GM23338 (cell line): ENCODE results near the gene CEBPB.

ENCODE experiments used
- CREB1 ChIP-seq: fragments of 250-450 bp; sonication (Bioruptor Pico); IDR thresholded peaks from 2 replicates; pipeline ENCODE4 v1.5.0; 2020; ENCODE audit warnings: low read depth, mild to moderate bottlenecking, moderate library complexity
- EZH2 ChIP-seq: fragments of 200-600 bp; sonication (generic); IDR thresholded peaks from one replicate; pipeline ENCODE4 v1.8.0; 2017; ENCODE audit warnings: antibody characterized with exemption, mild to moderate bottlenecking, low read depth; ENCODE audit not compliant: unreplicated experiment
- EZH2phosphoT487 ChIP-seq: fragments of 200-600 bp; sonication (generic); IDR thresholded peaks from one replicate; pipeline ENCODE4 v1.8.1; 2018; ENCODE audit warnings: antibody characterized with exemption; ENCODE audit not compliant: unreplicated experiment
- POLR2AphosphoS5 ChIP-seq: IDR thresholded peaks from 2 replicates; pipeline ENCODE4 v1.6.1; 2016; ENCODE audit warnings: antibody characterized with exemption, low read depth
- STAT1 ChIP-seq: IDR thresholded peaks from one replicate; pipeline ENCODE4 v1.6.1; 2016; ENCODE audit warnings: antibody characterized with exemption; ENCODE audit not compliant: unreplicated experiment
- ZNF114 ChIP-seq: fragments of 250-450 bp; sonication (Bioruptor Pico); IDR thresholded peaks from 2 replicates; pipeline ENCODE4 v1.5.0; 2020; ENCODE audit warnings: mild to moderate bottlenecking, moderate library complexity
- ZNF331 ChIP-seq: fragments of 250-450 bp; sonication (Bioruptor Pico); IDR thresholded peaks from 2 replicates; pipeline ENCODE4 v1.5.0; 2020; ENCODE audit warnings: low read depth, mild to moderate bottlenecking, moderate library complexity
- TF ChIP-seq, protein P1 (sequence below): IDR thresholded peaks from one replicate; pipeline ENCODE4 v1.6.1; 2018; ENCODE audit warnings: antibody characterized with exemption; ENCODE audit not compliant: unreplicated experiment
- TF ChIP-seq, protein P2 (sequence below), 2 experiments: fragments of 200-600 bp in 1 of 2; sonication (generic) in 1 of 2; conservative IDR thresholded peaks; 2 replicates each; pipeline versions ENCODE4 v1.5.1 to v1.6.1; 2016 to 2017; ENCODE audit warnings: antibody characterized with exemption in 2 of 2, low read depth in 2 of 2, mild to moderate bottlenecking in 2 of 2, moderate library complexity in 1 of 2
- TF ChIP-seq, protein P3 (sequence below): IDR thresholded peaks from 2 replicates; pipeline ENCODE4 v1.6.1; 2016; ENCODE audit warnings: antibody characterized with exemption

DNA sequence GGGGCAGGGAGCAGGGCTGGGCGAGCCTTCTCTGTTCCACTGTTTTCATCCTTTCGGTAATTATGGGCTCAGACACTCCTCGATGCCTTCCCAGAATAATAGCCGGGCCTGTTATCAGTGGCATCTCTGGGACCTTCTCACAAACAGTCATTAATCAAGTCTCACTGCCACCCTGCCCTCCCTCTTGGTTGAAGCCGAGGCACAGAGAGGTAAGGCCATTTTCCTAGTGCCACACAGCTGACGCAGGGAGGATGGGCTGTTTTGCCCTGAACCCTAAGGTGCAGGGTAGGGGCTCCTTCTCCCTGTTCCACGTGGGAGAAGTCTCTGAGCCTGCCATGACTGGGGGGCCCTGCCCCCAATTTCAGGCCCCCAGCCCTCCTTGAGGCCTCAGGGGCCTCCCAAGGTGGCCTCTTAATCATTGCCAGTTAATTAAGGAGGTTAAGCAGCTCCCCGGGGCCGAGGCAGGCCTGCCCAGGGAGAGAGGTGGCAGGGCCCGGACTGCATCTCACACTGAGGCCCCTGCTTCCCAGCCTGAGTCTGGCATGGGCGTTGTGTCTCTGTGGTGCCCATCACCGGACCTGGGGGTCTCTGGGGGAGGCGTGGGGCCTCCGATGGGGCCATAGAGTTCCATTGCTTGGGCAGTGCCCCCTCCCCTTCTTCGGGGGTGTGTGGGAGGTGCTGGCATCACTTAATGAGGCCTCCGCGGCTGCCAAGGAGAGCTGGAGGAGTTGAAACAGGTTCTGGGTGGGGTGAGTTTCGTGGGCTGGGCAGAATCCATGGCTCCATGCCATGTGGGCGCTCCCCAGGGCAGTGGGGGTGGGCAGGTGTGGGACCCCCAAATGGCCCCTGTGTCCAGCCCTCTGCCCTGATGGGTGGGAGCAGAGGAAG is 42.9 kb downstream of the CEBPB start:
- TF ChIP-seq, protein P1, sequence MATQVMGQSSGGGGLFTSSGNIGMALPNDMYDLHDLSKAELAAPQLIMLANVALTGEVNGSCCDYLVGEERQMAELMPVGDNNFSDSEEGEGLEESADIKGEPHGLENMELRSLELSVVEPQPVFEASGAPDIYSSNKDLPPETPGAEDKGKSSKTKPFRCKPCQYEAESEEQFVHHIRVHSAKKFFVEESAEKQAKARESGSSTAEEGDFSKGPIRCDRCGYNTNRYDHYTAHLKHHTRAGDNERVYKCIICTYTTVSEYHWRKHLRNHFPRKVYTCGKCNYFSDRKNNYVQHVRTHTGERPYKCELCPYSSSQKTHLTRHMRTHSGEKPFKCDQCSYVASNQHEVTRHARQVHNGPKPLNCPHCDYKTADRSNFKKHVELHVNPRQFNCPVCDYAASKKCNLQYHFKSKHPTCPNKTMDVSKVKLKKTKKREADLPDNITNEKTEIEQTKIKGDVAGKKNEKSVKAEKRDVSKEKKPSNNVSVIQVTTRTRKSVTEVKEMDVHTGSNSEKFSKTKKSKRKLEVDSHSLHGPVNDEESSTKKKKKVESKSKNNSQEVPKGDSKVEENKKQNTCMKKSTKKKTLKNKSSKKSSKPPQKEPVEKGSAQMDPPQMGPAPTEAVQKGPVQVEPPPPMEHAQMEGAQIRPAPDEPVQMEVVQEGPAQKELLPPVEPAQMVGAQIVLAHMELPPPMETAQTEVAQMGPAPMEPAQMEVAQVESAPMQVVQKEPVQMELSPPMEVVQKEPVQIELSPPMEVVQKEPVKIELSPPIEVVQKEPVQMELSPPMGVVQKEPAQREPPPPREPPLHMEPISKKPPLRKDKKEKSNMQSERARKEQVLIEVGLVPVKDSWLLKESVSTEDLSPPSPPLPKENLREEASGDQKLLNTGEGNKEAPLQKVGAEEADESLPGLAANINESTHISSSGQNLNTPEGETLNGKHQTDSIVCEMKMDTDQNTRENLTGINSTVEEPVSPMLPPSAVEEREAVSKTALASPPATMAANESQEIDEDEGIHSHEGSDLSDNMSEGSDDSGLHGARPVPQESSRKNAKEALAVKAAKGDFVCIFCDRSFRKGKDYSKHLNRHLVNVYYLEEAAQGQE: no peak
- TF ChIP-seq, protein P2, sequence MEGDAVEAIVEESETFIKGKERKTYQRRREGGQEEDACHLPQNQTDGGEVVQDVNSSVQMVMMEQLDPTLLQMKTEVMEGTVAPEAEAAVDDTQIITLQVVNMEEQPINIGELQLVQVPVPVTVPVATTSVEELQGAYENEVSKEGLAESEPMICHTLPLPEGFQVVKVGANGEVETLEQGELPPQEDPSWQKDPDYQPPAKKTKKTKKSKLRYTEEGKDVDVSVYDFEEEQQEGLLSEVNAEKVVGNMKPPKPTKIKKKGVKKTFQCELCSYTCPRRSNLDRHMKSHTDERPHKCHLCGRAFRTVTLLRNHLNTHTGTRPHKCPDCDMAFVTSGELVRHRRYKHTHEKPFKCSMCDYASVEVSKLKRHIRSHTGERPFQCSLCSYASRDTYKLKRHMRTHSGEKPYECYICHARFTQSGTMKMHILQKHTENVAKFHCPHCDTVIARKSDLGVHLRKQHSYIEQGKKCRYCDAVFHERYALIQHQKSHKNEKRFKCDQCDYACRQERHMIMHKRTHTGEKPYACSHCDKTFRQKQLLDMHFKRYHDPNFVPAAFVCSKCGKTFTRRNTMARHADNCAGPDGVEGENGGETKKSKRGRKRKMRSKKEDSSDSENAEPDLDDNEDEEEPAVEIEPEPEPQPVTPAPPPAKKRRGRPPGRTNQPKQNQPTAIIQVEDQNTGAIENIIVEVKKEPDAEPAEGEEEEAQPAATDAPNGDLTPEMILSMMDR (conservative IDR thresholded peaks at IDR 0.05; ENCODE audit: low read depth in 2 of 2): no peak
- no peak for TF ChIP-seq EZH2phosphoT487
- no peak for TF ChIP-seq ZNF331 (CRISPR knock-in tag)
- no peak for TF ChIP-seq STAT1
- TF ChIP-seq, protein P3, sequence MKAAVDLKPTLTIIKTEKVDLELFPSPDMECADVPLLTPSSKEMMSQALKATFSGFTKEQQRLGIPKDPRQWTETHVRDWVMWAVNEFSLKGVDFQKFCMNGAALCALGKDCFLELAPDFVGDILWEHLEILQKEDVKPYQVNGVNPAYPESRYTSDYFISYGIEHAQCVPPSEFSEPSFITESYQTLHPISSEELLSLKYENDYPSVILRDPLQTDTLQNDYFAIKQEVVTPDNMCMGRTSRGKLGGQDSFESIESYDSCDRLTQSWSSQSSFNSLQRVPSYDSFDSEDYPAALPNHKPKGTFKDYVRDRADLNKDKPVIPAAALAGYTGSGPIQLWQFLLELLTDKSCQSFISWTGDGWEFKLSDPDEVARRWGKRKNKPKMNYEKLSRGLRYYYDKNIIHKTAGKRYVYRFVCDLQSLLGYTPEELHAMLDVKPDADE: no peak
- TF ChIP-seq POLR2AphosphoS5: no peak
- TF ChIP-seq EZH2: no peak
- TF ChIP-seq CREB1: no peak
- no peak for TF ChIP-seq ZNF114 (CRISPR knock-in tag)
